Measurements from ENCODE around the gene TLE4. TPM values are rescaled to one million over a fixed set of nuclear protein-coding genes. Genes with fewer than 3 reads are reported as not detected.
"Not testable (repeated sequence)": the region's sequence is repeated elsewhere in the genome, so short reads cannot be mapped to it uniquely, and the experiment has no call there.

Gene TLE4
- polyA plus RNA-seq, 1 donor, result 77.6 TPM

DNA sequence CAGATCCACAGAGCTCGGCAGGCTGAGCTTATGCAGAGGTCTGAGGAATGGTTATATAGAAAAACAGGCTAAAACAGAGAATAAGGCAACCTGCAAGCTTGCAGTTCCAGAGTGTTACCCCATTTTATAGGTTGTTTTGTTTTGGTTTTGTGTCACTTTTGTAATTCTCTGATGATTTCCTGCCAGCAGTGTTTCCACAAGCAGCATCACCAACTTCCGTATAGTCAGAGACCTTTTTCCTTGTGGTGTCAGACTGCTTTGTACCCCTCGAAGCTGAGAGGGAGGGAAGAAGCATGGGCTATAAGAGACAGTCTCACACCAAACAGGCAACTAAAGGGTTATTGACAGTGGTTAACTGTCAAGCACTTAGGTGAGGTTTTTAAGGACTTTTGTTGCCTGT lies 61.8 kb downstream of the TLE4 start:
- no peak for DNase-seq

DNA sequence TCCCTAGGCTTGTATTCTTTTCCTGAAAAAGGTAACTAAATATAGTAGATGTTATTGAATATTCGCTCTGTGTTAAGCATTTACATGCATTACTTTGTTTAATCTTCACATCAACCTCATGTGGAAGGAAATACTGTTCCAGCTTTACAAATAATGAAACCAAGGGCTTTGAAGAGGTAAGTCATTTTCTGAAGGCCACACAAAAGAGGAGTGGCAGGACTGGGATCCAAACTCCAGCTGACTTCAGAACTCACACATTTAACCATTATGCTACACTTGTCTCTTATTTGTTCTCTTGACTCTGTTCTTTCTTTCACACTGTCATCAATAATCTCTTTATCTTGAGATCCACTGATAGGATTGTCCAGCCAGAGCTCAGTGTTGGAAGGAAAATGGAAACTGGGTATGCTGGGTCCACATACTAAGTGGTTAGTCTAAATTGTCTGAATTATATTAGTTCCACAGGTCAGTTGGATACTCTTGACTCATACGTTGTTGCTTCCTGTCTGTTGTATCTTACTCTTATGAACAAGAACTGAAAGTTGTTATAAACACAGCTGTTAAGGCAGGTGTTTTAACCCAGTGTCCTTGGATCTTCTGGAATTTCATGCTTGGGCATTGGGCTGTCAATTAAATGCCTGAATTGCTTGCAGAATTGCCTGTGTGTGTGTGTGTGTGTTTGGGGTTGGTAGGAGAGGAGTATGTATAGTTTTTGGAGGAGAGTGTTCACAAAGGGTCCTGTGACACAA lies 65.6 kb downstream of the TLE4 start:
- no peak for DNase-seq

DNA sequence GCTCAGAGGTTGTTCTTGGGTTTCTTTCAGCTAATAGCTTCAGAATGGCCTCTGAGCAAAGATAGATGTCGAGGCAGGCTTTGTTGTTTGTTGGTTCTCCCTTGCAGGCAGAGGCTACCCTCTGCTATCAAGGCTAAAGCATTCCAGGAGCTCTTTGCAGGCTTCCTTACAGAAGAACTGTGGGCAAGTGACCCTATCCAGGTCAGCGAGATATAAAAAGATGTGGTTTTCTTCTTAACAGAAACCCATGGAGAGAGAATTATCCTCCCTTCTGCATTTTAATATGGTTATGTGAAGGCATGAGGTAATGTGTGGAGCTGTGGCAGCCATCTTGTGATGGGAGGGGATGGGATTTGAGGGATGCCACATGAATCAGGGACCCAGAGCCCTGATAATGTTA lies 67.0 kb downstream of the TLE4 start:
- DNase-seq, result no peak

DNA sequence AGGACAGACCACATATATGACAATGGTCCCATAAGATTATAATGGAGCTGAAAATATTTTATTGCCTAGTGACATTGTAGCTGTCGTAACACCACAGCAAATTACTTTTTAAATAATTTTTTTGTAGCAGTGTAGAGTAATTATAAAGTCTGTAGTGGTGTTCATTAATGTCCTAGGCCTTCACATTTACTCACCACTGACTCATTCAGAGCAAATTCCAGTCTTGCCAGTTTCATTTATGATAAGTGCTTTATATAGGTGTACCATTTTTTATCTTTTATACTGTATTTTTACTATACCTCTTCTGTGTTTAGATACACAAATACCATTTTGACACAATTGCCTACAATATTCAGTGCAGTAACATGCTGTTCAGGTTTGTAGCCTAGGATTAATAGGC lies 67.6 kb downstream of the TLE4 start:
- no peak for DNase-seq

DNA sequence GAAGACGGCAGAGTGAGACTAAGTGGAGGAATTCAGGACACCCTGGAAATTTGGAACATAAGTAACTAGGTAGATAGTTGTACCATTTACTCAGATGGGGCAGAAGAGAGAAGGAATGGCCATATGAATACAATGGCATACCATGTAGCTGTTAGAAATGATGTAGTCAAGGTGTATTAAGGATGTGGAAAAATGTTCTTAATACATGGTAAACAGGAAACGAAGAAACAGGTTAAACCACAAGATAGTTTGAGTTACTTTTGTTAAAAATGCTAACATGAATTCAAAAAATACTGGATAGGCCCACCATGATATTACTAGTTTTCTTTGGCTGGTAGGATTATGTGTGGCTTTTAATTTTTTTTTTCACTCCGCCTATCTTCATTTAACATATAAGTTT lies 68.3 kb downstream of the TLE4 start:
- DNase-seq, result not testable (repeated sequence)

DNA sequence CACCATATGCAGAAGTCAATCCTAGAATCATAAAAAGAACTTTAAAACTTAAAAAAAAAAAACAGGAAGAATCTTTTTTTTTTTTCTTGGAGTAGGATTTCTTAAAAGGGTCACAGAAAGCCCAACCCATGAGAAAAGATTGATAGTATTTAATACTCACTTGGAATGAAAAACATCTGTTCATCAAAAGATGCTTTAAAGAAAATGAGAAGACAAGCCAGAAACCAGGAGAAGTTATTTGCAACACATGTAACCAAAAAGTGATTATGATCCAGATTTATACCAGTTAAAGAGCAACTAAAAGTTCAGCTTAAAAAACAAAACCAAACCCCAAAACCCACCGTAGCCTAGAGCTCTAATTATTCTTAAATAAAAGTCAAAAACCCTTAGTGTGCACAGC lies 69.3 kb downstream of the TLE4 start:
- no peak for DNase-seq

DNA sequence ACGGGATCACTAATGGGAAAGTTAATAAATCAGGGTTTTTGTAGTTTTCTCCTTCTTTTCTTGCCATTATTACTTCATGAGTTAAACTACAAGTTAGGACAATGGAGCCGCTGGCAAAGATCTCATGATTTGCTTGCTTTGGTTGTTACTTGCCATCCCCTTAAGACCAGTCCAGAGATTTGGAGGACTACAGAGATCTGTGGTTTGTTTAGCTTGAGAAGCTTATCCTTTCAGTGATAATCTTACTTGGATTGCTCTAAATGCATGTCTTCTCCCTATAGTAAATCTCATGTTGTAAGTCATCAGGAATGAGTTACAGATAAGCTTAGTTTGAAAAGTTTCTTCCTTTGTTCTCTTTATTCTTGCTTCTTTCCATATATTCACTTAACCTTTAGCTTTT lies 70.9 kb downstream of the TLE4 start:
- no peak for DNase-seq

DNA sequence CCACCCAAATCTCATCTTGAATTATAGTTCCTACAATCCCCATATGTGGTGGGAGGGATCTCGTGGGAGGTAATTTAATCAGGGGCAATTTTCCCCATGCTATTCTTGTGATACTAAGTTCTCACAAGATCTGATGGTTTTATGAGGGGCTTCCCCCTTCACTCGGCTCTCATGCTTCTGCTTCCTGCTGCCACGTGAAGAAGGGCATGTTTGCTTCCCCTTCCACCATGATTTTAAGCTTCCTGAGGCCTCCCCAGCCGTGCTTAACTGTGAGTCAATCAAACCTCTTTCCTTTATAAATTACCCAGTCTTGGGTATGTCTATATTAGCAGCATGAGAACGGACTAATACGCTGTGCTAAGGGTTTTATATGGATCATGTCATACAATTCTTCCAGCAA lies 72.3 kb downstream of the TLE4 start:
- no peak for DNase-seq

DNA sequence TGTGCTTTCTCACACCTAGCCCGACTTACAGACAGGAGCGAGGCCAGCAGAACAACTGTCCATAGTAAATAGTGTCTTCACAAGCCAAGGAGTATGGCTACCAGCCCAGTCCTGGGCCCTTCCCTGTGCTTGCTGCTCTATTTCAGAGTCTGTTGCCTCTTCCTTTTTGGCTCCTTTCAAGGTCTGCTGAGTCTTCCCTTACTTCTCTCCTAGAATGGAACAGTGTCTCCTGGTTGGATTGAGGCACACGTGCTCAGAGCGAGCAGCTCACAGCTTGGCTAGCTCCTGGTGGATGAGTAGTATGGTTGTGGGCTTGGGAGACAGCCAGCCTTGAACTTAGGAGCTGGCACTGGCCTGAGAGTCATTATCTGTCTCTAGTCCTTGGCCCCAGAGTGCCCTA lies 72.8 kb downstream of the TLE4 start:
- no peak for DNase-seq

DNA sequence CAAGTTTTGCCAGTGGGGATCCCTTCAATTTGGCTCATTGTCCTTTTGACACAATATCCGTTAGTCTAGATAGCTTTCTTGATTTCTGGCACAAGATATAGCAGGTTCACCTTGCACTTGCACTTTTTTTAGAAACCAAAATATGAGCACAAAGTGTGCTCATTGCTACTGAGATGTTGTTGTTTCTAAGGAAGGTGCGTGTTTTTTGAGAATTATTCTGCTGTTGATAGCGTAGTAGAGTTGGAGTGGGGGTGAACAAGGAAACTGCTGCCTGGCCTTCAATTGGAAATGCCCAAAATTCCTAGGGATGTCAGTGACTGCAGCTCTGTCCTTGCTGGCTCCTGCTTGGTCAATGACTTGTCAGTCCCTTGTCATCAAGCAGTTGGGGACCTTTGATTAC lies 73.3 kb downstream of the TLE4 start:
- no peak for DNase-seq

DNA sequence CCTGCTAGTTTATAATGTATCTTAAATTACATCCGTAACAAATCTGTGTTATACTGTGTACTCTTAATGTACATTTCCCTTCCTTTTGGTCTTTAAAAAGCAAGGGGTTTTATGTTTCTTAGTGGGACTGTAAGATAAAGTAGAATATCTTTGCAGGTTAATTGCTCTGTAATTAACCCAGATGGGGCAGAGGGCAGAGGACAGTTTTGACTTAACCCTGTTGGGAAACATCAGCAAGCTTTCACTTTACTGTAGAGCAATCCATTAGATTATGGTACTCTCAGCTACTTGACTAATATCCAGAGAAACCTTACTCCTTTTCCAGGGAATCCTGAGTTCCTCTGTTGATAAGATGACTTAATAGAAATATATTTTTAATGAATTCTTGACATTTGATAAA lies 74.3 kb downstream of the TLE4 start:
- no peak for DNase-seq

DNA sequence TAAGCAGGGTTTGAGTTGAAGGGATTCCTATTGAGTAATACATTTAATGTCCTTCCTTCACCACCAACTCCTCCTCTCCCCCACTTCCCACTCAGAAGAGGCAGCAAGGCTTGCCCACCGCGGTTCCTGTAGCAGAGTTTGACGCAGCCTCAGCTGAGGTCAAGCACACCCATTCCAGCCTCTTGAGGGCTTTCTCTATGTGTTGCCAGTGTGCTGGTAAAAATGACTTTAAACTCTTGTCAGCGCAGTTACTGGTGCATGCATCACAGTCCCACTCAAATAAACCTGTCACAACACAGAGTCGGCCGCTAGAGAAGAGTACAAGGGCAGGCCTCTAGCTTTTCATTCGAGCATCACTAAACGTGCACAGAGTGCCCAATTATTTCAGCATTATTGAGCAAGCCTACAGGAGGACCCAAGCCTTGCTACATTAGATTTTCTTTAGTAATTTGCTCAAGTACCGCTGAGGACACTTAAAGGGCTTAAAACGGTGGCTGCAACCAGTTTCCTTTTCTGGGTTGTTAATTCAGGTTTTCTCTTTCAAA lies 79.6 kb downstream of the TLE4 start:
- peak; percentile 31 for DNase-seq

DNA sequence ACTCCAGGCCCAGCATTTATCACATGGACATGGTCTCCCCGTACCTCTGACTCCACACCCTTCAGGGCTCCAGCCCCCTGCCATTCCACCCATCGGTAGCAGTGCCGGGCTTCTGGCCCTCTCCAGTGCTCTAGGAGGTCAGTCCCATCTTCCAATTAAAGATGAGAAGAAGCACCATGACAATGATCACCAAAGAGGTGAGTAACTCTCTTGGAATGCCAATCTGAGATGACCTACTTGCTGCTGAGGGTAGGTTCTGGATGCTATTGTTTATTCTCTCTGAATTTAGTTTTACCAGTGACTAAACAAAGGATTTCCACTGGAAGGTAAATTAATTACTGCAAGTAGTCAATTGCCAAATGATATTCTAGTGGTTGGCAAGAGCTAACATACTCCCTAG lies 80.8 kb downstream of the TLE4 start:
- no peak for DNase-seq

DNA sequence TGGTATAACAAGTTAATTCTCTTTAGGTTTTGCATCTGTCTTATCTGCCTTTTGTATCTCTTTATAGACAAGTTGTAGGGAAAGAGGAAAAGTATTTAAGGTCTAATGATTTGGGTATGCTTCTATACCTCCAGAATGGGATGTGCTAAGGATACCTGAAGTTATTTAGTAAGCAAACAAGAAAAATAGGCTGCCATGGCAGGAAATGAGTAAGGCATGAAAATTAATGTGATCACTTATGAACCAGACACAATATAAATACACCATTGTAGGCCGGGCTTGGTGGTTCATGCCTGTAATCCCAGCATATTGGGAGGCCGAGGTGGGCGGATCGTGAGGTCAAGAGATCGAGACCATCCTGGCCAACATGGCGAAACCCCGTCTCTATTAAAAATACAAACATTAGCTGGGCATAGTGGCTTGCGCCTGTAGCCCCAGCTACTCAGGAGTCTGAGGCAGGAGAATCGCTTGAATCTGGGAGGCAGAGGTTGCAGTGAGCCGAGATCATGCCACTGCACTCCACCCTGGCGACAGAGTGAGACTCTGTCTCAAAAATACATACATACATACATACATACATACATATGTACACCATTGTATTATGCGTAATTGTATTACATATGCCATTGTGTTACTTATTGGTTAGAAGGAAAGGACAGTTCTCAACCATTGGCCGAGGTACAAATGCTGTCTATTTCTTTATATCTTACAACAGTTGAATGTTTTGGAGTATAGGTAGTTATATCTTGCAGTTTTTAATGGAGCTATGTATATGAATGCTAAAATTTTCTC lies 83.0 kb downstream of the TLE4 start:
- DNase-seq, result not testable (repeated sequence)

DNA sequence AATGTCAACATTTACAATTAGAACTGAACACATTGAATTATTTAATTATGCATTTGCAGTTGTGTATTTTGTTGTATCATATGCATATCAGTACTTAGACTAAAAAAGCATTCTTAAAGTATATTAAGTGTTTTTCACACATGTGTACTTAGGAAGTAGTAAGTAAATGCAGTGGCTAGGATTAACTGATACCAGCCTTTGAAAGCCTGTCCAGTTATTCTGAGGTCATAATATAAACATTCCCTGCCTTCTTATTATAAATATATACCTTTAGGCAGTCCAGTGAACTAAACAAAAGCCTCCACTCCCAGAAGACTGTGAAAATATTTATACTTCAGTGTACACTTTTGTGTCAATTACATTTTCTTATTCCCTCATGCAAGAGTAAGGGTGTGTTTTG lies 83.8 kb downstream of the TLE4 start:
- DNase-seq, result no peak

DNA sequence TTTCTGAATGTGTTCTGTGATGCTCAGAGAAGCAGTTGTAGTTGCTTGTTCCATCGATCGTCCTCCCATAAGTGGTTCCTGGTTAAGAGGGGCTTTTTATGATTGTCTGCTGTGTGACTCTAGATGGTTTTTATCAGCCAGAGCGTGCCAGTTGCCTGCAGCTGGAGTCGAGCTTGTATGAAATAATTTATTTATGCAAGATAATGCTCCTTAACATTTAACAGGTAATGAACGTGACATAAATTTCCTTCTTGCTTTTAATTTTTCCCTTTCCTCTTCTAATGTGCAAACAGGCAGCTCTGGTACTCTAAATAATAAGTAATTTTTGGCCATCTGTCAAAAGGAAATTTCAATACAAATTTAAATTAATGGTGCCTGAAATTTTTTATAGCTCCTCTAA lies 84.4 kb downstream of the TLE4 start:
- no peak for DNase-seq

DNA sequence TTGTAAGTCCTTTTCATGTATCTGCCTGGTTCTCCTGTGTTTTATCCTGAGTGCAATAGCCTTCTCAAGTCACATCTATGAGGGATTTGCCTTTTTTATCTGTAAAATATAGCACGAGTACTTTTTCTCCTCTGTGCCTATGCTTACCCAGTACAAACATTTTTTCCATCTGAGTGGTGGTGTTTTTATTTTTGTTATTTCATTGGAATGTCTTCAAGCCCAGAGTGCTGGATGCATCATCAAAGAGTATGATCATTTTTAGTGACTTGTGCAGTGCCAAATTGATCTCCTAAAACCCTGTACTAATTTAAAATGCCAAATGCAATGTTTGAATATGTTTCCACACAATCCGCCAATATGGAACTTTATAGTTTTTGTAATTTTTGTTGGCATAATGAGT lies 86.1 kb downstream of the TLE4 start:
- no peak for DNase-seq

DNA sequence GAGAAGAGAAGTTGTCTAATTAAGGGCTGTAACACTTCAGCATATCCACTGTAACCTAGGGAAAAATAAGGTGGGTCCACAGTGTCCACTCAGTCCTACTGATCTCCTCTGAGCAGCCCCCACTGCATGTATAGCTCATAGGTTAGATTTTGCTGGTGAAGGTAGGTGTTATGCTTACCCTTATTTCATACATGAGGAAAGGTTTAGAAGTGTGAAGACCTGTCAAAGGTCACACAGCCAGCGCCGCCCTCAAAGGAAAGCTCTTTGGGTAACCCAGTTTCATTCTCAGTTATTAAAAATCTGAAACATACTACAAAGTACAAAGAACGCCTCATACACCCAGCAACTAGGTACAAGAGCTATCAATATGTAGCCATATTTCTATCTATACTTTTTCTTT lies 87.2 kb downstream of the TLE4 start:
- no peak for DNase-seq

DNA sequence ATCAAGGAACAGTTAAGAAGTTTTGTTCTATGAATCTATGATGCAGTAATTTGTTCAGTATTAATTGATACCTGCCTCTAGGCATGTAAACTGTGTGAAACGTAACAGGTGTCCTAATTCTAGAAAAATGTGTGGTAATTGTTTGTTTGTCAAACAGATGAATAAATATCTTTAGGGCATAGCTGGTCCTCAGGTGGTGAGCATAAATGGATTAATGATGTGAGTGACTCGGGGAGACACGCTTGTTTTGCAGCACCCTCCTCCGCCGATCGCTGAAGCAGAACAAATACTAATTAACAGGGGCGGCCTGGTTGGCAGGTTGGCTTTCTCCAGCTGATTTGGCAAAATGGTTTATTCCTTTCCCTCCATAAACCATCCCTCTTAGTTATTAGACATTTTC lies 88.8 kb downstream of the TLE4 start:
- DNase-seq, result no peak

DNA sequence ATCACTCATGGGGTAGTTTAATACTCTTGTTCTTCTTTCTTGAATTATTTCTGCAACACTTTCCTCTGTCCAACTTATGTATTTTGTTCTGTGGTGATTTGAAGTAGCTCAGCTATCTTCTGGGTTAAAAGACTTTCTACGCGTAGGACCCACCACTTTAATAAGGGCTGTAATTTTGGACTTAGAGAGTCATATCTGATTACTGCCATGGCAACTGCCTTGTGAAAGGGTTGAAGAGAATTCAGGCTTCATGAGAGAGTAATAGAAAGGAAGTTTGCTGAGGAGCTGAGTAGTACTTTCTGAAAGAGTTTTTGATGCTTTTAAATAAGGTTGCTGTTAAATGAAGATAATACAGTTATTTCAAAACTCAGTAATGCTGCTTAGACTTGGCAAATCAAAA lies 89.5 kb downstream of the TLE4 start:
- DNase-seq, result no peak

DNA sequence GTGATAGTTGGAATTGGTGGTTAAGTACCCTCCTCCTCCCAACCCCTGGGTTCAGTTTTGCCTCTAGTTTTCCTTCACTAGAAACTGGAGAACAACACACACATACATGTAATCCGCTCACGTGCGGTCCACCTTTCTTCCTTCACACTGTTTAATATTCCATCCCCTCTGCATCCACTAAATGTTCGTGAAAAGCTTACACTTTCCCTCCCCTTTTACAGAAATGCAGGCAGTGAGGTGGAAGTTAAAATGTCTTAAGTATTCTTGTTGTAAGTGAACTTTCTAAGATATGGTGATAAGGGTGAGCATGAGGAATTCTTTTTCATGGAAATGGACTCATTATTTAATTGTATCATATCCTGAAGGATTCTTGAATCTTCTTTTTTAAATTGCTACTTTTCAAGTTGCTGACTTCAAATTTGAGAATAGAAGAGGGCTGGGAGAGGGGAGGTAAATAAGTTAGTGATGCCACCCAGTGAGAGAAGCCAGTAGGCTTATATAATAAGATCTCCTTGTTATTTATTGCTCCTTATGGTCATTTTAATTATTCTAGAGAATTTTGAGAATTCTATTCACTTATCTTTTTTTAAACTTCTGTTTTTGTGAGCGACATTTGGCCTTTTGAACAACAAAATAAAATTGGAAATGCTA lies 90.2 kb downstream of the TLE4 start:
- no peak for DNase-seq

DNA sequence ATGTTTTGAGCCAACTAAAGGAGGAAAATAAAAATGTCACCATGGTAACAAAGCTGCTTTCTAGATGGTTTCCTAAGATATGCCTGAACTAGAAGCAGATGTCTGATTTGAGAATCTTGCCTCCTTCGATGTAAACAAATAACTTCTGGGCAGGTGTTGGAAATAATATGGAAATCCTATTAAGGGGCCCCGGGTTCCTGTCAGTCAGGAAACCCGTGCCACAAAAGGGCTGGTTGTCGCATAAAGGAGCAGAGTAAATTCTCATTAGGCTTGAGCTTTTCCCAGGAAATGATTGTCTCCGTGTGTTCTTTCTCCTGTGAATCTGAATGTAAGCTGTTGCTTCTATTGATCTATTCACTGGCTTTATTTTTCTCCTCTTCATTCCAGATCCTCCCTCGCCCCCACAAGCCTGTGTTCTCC lies 90.8 kb downstream of the TLE4 start:
- DNase-seq, result no peak

DNA sequence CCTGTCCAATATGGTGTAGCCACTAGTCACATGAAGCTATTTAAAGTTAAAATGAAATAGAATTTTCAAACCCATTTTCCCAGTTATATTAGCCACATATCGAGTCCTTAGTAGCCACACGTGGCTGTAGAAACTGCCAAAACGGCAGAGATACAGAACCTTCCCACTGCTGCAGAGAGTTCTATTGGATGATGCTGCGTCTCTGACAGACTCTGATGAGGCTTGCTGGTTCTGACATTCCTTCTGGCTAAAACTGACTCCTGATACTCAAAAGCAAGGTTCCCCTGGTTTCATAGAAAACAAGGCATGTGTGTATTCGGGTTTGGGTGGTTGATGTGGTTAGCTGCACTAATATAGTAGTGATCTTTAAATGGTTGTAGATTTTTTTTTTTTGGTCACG lies 91.5 kb downstream of the TLE4 start:
- no peak for DNase-seq
